ENCODE data around the gene SPATA31D3. TPM values are rescaled to one million over a fixed set of nuclear protein-coding genes. Genes with fewer than 3 reads are reported as not detected.

The SPATA31D3 gene
- total and polyA plus RNA-seq, 2 donors from 2014 or later, result not detected

- Histone ChIP-seq H3K36me3 (ENCODE audit: control insufficient read depth in 2 of 3, insufficient read depth in 3 of 3, low read length in 3 of 3) (no peaks in the 10 kb centered on the region), H3K4me3 (ENCODE audit: low read length in 3 of 3) (no peak overlapping the region), H3K9ac (ENCODE audit: low read length in 3 of 3) (no peak overlapping the region), H3K9me3 (ENCODE audit: control insufficient read depth in 2 of 3, insufficient read depth in 1 of 3, low read length in 3 of 3) (peaks cover 0 to 6% (median 2%) of the 10 kb centered on the region in 3 donors), H3K27me3 (ENCODE audit: control insufficient read depth, insufficient read depth, low read length) (no peaks in the 10 kb centered on the region), H3K4me1 (ENCODE audit: control insufficient read depth in 2 of 3, insufficient read depth in 2 of 3, low read depth in 1 of 3, low read length in 3 of 3) (no peaks in the 10 kb centered on the region), H3K27ac (ENCODE audit: low read depth in 2 of 2, low read length in 2 of 2) (no peak overlapping the region)
- no peak for FAIRE-seq
- DNase-seq, result no peak
- intact Hi-C loops (cut with DNase I), result no loop called here
- TF ChIP-seq CTCF (IDR thresholded peaks at IDR 0.05; ENCODE audit: borderline replicate concordance, extremely low read depth, insufficient read depth), result no peak
Measured at GRCh38 chr9:81976351-81976750, 33.1 kb downstream of the SPATA31D3 start.

DNA sequence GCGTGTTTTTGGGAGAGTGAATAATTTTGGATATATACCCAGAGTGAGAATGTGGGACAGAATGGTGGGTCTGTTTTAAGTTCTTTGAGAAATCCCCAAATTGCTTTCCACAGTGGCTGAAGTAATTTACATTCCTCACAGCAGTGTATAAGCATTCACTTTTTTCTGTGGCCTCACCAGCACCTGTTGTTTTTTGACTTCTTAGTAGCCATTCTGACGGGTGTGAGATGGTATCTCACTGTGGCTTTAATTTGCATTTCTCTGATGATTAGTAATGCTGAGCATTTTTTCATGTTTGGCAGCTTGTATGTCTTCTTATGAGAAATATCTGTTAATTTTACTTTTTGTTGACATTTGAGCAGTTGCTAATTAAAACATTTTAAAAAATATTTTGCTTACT lies 35.9 kb downstream of the SPATA31D3 start:
- no peak for TF ChIP-seq CTCF (IDR thresholded peaks at IDR 0.05; ENCODE audit: borderline replicate concordance, extremely low read depth, insufficient read depth)
- no peak for DNase-seq
- no peak overlapping the region for H3K27ac ChIP-seq (ENCODE audit: low read depth in 2 of 2, low read length in 2 of 2)
- no peak overlapping the region for H3K4me3 ChIP-seq (ENCODE audit: low read length in 3 of 3)
- no peaks in the 10 kb centered on the region for H3K27me3 ChIP-seq (ENCODE audit: control insufficient read depth, insufficient read depth, low read length)
- intact Hi-C loops (cut with DNase I), result no loop called here
- H3K9ac ChIP-seq (ENCODE audit: low read length in 3 of 3), result no peak overlapping the region
- peaks cover 0 to 5% (median 2%) of the 10 kb centered on the region in 3 donors for H3K9me3 ChIP-seq (ENCODE audit: control insufficient read depth in 2 of 3, insufficient read depth in 1 of 3, low read length in 3 of 3)
- no peaks in the 10 kb centered on the region for H3K36me3 ChIP-seq (ENCODE audit: control insufficient read depth in 2 of 3, insufficient read depth in 3 of 3, low read length in 3 of 3)
- H3K4me1 ChIP-seq (ENCODE audit: control insufficient read depth in 2 of 3, insufficient read depth in 2 of 3, low read depth in 1 of 3, low read length in 3 of 3), result no peaks in the 10 kb centered on the region
- FAIRE-seq, result no peak

- Histone ChIP-seq H3K4me1 (ENCODE audit: control insufficient read depth in 2 of 3, insufficient read depth in 2 of 3, low read depth in 1 of 3, low read length in 3 of 3) (no peaks in the 10 kb centered on the region), H3K27me3 (ENCODE audit: control insufficient read depth, insufficient read depth, low read length) (no peaks in the 10 kb centered on the region), H3K9me3 (ENCODE audit: control insufficient read depth in 2 of 3, insufficient read depth in 1 of 3, low read length in 3 of 3) (no peaks in the 10 kb centered on the region), H3K9ac (ENCODE audit: low read length in 3 of 3) (no peak overlapping the region), H3K4me3 (ENCODE audit: low read length in 3 of 3) (no peak overlapping the region), H3K27ac (ENCODE audit: low read depth in 2 of 2, low read length in 2 of 2) (no peak overlapping the region), H3K36me3 (ENCODE audit: control insufficient read depth in 2 of 3, insufficient read depth in 3 of 3, low read length in 3 of 3) (no peaks in the 10 kb centered on the region)
- TF ChIP-seq CTCF (IDR thresholded peaks at IDR 0.05; ENCODE audit: borderline replicate concordance, extremely low read depth, insufficient read depth), result no peak
- DNase-seq (no peak), FAIRE-seq (no peak)
- intact Hi-C loops (cut with DNase I), result no loop called here
Measured at GRCh38 chr9:81980568-81980967, 37.3 kb downstream of the SPATA31D3 start.

GRCh38 chr9:81981883-81982282 lies 38.6 kb downstream of the SPATA31D3 start:
- no peak for TF ChIP-seq CTCF (IDR thresholded peaks at IDR 0.05; ENCODE audit: borderline replicate concordance, extremely low read depth, insufficient read depth)
- Histone ChIP-seq H3K36me3 (ENCODE audit: control insufficient read depth in 2 of 3, insufficient read depth in 3 of 3, low read length in 3 of 3) (no peaks in the 10 kb centered on the region), H3K4me3 (ENCODE audit: low read length in 3 of 3) (no peak overlapping the region), H3K27me3 (ENCODE audit: control insufficient read depth, insufficient read depth, low read length) (no peaks in the 10 kb centered on the region), H3K27ac (ENCODE audit: low read depth in 2 of 2, low read length in 2 of 2) (no peak overlapping the region), H3K4me1 (ENCODE audit: control insufficient read depth in 2 of 3, insufficient read depth in 2 of 3, low read depth in 1 of 3, low read length in 3 of 3) (no peaks in the 10 kb centered on the region), H3K9me3 (ENCODE audit: control insufficient read depth in 2 of 3, insufficient read depth in 1 of 3, low read length in 3 of 3) (no peaks in the 10 kb centered on the region), H3K9ac (ENCODE audit: low read length in 3 of 3) (no peak overlapping the region)
- intact Hi-C loops (cut with DNase I), result no loop called here
- DNase-seq (no peak), FAIRE-seq (no peak)

Measured in kidney (tissue), 14 donors.